CD8-positive, alpha-beta memory T cell (primary cell): ENCODE results near the gene SPPL3. TPM values are rescaled to one million over a fixed set of nuclear protein-coding genes. Genes with fewer than 3 reads are reported as not detected.

Experiments
- CTCF ChIA-PET: fragments of 350-600 bp; sonication (Branson Sonifier 250); formaldehyde crosslinking; loops from one replicate; lab custom pipeline; 2021; ENCODE audit warnings: antibody characterized with exemption; lab: Charles Lee
- POLR2A ChIA-PET: fragments of 350-600 bp; sonication (Branson Sonifier 250); formaldehyde crosslinking; loops from one replicate; lab custom pipeline; 2021; ENCODE audit warnings: antibody characterized with exemption; lab: Charles Lee
- DNase-seq, 5 donors: peaks; one replicate each; pipeline versions ENCODE4 v3.0.0 to v3.0.0-alpha.2; 2020 to 2022; ENCODE audit warnings: mixed read lengths in 1 of 5
- H3K27ac ChIP-seq: one replicate; pipeline ENCODE4 v1.7.0; 2013; ENCODE audit warnings: low read depth, mild to moderate bottlenecking, low read length, moderate library complexity
- H3K27me3 ChIP-seq: 2 replicates; pipeline ENCODE4 v1.7.0; 2013; ENCODE audit warnings: low read length, mild to moderate bottlenecking; ENCODE audit not compliant: insufficient read depth, poor library complexity, severe bottlenecking
- H3K36me3 ChIP-seq: 2 replicates; pipeline ENCODE4 v1.7.0; 2013; ENCODE audit warnings: mild to moderate bottlenecking, low read length, moderate library complexity; ENCODE audit not compliant: insufficient read depth
- H3K4me1 ChIP-seq: 2 replicates; pipeline ENCODE4 v1.7.0; 2013; ENCODE audit warnings: mild to moderate bottlenecking, low read length, moderate library complexity; ENCODE audit not compliant: insufficient read depth
- H3K4me3 ChIP-seq: 2 replicates; pipeline ENCODE4 v1.7.0; 2013; ENCODE audit warnings: mild to moderate bottlenecking, low read length
- H3K9me3 ChIP-seq: 2 replicates; pipeline ENCODE4 v1.7.0; 2013; ENCODE audit warnings: mild to moderate bottlenecking, low read length
- H3K27ac Mint-ChIP-seq, 8 donors: one replicate each; pipeline ENCODE4 v1.8.0; 2020 to 2021; ENCODE audit warnings: mixed read lengths in 8 of 8, mild to moderate bottlenecking in 6 of 8, inconsistent platforms in 3 of 8, moderate library complexity in 3 of 8
- H3K27me3 Mint-ChIP-seq, 2 donors: one replicate each; pipeline ENCODE4 v1.8.0; 2020 to 2021; ENCODE audit warnings: mixed read lengths in 2 of 2, mild to moderate bottlenecking in 1 of 2, moderate library complexity in 1 of 2
- H3K36me3 Mint-ChIP-seq, 3 donors: one replicate each; pipeline ENCODE4 v1.8.0; 2020 to 2021; ENCODE audit warnings: mixed read lengths in 3 of 3, inconsistent platforms in 1 of 3, mild to moderate bottlenecking in 1 of 3
- H3K4me1 Mint-ChIP-seq, 3 donors: one replicate each; pipeline ENCODE4 v1.8.0; 2020 to 2021; ENCODE audit warnings: mixed read lengths in 3 of 3, inconsistent platforms in 1 of 3, mild to moderate bottlenecking in 1 of 3
- H3K4me3 Mint-ChIP-seq, 7 donors: one replicate each; pipeline ENCODE4 v1.8.0; 2020 to 2021; ENCODE audit warnings: mixed read lengths in 7 of 7, mild to moderate bottlenecking in 6 of 7, moderate library complexity in 4 of 7, inconsistent platforms in 2 of 7
- H3K9me3 Mint-ChIP-seq, 5 donors: one replicate each; pipeline ENCODE4 v1.8.0; 2020 to 2022; ENCODE audit warnings: mixed read lengths in 5 of 5, mild to moderate bottlenecking in 3 of 5, moderate library complexity in 2 of 5, inconsistent platforms in 1 of 5
- polyA plus RNA-seq: library from polyadenylated mRNA; unstranded; fragments of 300-500 nt; fragmentation: Illumina TruSeq; gene quantifications from one replicate; pipeline ENCODE4 v1.2.3, GENCODE V29; 2021
- total RNA-seq, 2 experiments: library from RNA; stranded (reverse); gene quantifications; one replicate each; pipeline ENCODE4 v1.2.3, GENCODE V29; 2021

The SPPL3 gene
- total and polyA plus RNA-seq, 3 experiments from 2014 or later = 33.1 to 35.6 (median 34.9) TPM

DNA sequence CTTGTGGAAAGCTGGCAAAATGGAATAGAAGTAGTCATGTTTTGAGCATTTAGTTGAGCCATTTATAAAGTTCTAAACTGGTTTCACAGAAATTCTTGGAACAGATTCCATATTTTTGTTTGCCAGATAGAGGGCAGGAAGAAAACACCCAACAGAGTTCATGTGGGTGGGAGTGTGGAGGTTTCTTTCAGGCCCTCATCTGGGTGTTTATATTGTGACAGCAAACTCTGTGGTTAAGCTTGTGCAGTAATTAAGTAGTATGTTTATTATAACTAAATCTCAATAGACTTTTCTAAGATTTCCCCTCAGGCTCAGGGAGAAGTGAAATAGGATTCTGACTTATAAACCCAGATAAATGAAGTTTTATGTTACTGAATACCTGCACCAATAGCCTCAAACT, 57.4 kb downstream of the SPPL3 start:
- Histone ChIP-seq H3K36me3 (no peaks in the 10 kb centered on the region), H3K4me3 (no peak overlapping the region), H3K27me3 (no peaks in the 10 kb centered on the region), H3K4me1 (peaks cover 20% of the 10 kb centered on the region), H3K27ac (no peak overlapping the region), H3K9me3 (no peaks in the 10 kb centered on the region)
- H3K36me3 Mint-ChIP-seq = peaks cover 0 to 6% (median 0%) of the 10 kb centered on the region in 3 donors
- no peaks in the 10 kb centered on the region for H3K27me3 Mint-ChIP-seq
- DNase-seq = no peak
- peak overlapping the region in 2 of 8 donors; percentile 30 to 35 for H3K27ac Mint-ChIP-seq
- ChIA-PET CTCF (no interaction called here), POLR2A (no interaction called here)
- no peak overlapping the region for H3K4me3 Mint-ChIP-seq
- H3K9me3 Mint-ChIP-seq = no peaks in the 10 kb centered on the region
- peaks cover 59 to 86% (median 83%) of the 10 kb centered on the region in 3 donors for H3K4me1 Mint-ChIP-seq

DNA sequence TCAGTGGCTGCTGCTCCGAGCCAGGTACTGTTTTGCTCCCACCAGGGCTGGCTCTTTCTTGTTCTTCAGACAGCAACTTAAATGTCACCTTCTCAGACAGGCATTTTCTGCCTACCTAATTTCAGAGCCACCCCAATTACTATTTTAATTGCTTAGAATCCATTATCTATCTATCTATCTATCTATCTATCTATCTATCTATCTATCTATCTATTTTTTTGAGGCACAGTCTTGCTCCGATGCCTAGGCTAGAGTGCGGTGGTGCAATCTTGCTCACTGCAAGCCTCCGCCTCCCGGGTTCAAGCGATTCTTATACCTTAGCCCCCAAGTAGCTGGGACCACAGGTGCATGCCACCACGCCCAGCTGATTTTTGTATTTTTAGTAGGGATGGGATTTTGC, 58.5 kb downstream of the SPPL3 start:
- Histone ChIP-seq H3K27ac (no peak overlapping the region), H3K27me3 (no peaks in the 10 kb centered on the region), H3K9me3 (no peaks in the 10 kb centered on the region), H3K36me3 (no peaks in the 10 kb centered on the region), H3K4me3 (no peak overlapping the region), H3K4me1 (peaks cover 15% of the 10 kb centered on the region)
- Mint-ChIP-seq H3K27me3 (no peaks in the 10 kb centered on the region), H3K36me3 (peaks cover 0 to 9% (median 0%) of the 10 kb centered on the region in 3 donors), H3K4me3 (no peak overlapping the region), H3K4me1 (peaks cover 50 to 81% (median 78%) of the 10 kb centered on the region in 3 donors), H3K27ac (no peak overlapping the region), H3K9me3 (no peaks in the 10 kb centered on the region)
- CTCF ChIA-PET = no interaction called here
- DNase-seq = no peak
- POLR2A ChIA-PET = no interaction called here

DNA sequence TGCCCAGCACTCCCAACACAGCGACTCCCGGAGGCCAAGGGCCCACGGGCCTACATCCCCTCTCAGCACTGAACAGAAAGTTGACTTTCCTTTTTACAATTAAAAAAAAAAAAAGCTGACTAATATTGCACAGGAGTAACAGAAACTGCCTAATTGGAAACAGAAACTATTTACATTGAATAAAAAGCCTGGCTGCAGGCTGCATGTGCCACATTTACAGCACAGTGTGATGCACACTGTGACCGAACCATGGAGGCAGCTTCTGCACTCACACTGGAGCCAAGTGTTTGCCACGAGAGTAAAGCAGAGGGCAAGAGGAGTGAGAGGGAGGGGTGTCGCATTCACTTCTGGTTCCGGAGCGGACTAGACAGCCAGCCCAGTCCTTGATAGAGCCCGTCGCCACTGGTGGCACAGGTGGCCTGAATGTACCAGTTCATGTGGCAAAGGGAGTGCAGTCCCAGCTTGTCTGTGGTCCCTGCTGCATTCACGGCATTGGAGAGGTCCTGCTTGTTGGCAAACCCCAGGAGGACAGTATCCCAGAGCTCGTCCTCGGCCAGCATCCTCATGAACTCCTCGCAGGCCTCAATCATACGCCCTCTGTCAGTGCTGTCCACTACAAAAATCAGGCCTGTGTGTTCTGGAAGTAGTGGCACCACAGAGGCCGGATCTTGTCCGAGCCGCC, 59.2 kb downstream of the SPPL3 start:
- Mint-ChIP-seq H3K4me1 (peaks cover 49 to 77% (median 75%) of the 10 kb centered on the region in 3 donors), H3K27me3 (no peaks in the 10 kb centered on the region), H3K27ac (peak overlapping the region in 2 of 8 donors; percentile 26 to 54), H3K9me3 (no peaks in the 10 kb centered on the region), H3K36me3 (peaks cover 0 to 12% (median 2%) of the 10 kb centered on the region in 3 donors), H3K4me3 (no peak overlapping the region)
- Histone ChIP-seq H3K36me3 (no peaks in the 10 kb centered on the region), H3K27ac (no peak overlapping the region), H3K9me3 (no peaks in the 10 kb centered on the region), H3K27me3 (no peaks in the 10 kb centered on the region), H3K4me1 (peaks cover 15% of the 10 kb centered on the region), H3K4me3 (no peak overlapping the region)
- DNase-seq = no peak
- ChIA-PET POLR2A (no interaction called here), CTCF (no interaction called here)

DNA sequence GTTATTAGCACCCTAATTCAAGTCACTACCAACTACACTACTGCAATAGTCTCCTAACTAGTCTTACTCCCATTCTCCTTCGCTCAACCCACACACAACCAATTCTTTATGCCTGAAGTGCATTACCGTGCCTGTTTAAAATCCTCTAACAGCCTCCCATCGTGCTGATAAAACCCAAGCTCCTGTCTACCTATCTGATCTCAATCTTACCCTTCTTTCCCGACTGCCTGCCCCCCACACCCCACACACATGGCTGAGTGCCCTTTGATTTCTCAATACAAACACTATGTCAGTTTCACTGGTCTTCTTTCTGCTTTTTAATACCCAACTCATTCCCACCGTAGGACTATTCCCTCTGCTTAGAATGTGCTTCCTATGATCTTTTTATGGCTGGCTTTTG, 59.9 kb downstream of the SPPL3 start:
- no peak overlapping the region for H3K27ac ChIP-seq
- no peaks in the 10 kb centered on the region for H3K36me3 ChIP-seq
- H3K27me3 ChIP-seq = no peaks in the 10 kb centered on the region
- CTCF ChIA-PET = no interaction called here
- DNase-seq = no peak
- Mint-ChIP-seq H3K27ac (peak overlapping the region in 4 of 8 donors; percentile 19 to 54 (median 20)), H3K27me3 (no peaks in the 10 kb centered on the region), H3K4me1 (peaks cover 49 to 71% (median 70%) of the 10 kb centered on the region in 3 donors), H3K4me3 (no peak overlapping the region), H3K9me3 (no peaks in the 10 kb centered on the region), H3K36me3 (peaks cover 2 to 12% (median 4%) of the 10 kb centered on the region in 3 donors)
- peaks cover 15% of the 10 kb centered on the region for H3K4me1 ChIP-seq
- no peak overlapping the region for H3K4me3 ChIP-seq
- H3K9me3 ChIP-seq = no peaks in the 10 kb centered on the region
- POLR2A ChIA-PET = no interaction called here

DNA sequence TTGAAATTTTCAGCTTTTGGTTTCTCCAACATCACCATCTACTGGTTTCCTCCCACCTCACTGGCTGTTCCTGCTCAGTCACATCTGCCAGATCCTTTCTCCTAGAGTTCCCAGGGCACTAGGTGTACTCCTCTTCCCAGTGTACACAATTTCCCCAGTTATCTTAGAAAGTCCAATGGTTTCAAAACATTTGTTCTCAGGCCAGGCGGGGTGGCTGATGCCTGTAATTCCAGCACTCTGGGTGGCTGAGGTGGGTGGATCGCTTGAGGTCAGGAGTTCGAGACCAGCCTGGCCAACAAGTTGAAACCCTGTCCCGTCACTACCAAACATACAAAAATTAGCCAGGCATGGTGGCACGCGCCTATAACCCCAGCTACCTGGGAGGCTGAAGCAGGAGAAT, 60.7 kb downstream of the SPPL3 start:
- POLR2A ChIA-PET = no interaction called here
- H3K9me3 ChIP-seq = no peaks in the 10 kb centered on the region
- no peak for DNase-seq
- Mint-ChIP-seq H3K4me1 (peaks cover 44 to 64% (median 64%) of the 10 kb centered on the region in 3 donors), H3K4me3 (no peak overlapping the region), H3K36me3 (peaks cover 2 to 12% (median 4%) of the 10 kb centered on the region in 3 donors), H3K27me3 (no peaks in the 10 kb centered on the region), H3K27ac (peak overlapping the region in 3 of 8 donors; percentile 1 to 47 (median 15)), H3K9me3 (no peaks in the 10 kb centered on the region)
- no peaks in the 10 kb centered on the region for H3K27me3 ChIP-seq
- H3K4me3 ChIP-seq = no peak overlapping the region
- CTCF ChIA-PET = no interaction called here
- H3K27ac ChIP-seq = no peak overlapping the region
- H3K36me3 ChIP-seq = no peaks in the 10 kb centered on the region
- peaks cover 15% of the 10 kb centered on the region for H3K4me1 ChIP-seq

DNA sequence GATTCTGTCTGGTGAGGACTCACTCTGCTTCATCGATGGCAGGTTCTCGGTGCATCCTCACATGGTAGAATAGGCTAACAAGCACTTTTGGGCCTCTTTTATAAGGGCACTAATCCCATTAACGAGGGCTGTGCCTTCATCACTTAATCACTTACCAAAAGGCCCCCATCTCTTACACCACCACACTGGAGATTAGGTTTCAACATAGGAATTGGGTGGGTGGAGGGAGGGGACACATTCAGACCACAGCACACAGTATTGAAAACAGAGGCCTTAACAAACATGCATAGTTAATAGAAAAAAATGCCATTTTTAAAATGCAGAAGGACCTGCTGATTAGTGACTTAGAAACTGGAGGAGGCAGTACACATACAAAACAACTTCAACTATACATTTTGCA, 61.6 kb downstream of the SPPL3 start:
- Histone ChIP-seq H3K4me3 (no peak overlapping the region), H3K9me3 (no peaks in the 10 kb centered on the region), H3K4me1 (peaks cover 8% of the 10 kb centered on the region), H3K27me3 (no peaks in the 10 kb centered on the region), H3K36me3 (no peaks in the 10 kb centered on the region), H3K27ac (no peak overlapping the region)
- Mint-ChIP-seq H3K27ac (peak overlapping the region in 1 of 8 donors; percentile 54), H3K4me3 (no peak overlapping the region), H3K4me1 (peaks cover 43 to 65% (median 62%) of the 10 kb centered on the region in 3 donors), H3K9me3 (no peaks in the 10 kb centered on the region), H3K36me3 (peaks cover 2 to 12% (median 4%) of the 10 kb centered on the region in 3 donors), H3K27me3 (no peaks in the 10 kb centered on the region)
- ChIA-PET CTCF (no interaction called here), POLR2A (no interaction called here)
- DNase-seq = no peak

DNA sequence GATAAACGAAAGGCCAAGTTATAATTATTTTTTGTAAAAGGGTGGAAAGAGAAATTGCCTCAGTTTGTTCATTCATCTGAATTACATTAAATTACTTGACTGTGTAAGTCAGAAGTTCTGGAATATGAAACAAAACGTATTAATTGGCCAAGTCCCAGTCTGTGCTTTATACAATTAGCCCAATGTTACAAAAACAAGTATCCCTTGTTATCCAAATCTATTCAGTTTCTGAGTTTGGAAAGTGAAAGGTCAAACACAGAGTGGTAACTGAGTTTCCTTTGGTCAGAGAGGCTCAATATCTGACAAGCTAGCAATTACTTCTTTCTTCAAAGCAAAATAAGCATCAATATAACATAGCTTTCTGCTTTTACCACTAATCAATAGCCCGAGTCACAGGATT, 62.6 kb downstream of the SPPL3 start:
- Mint-ChIP-seq H3K27ac (peak overlapping the region in 1 of 8 donors; percentile 61), H3K4me1 (peaks cover 41 to 70% (median 65%) of the 10 kb centered on the region in 3 donors), H3K9me3 (no peaks in the 10 kb centered on the region), H3K36me3 (peaks cover 2 to 12% (median 4%) of the 10 kb centered on the region in 3 donors), H3K4me3 (no peak overlapping the region), H3K27me3 (no peaks in the 10 kb centered on the region)
- CTCF ChIA-PET = no interaction called here
- DNase-seq = no peak
- Histone ChIP-seq H3K27me3 (no peaks in the 10 kb centered on the region), H3K4me1 (peaks cover 9% of the 10 kb centered on the region), H3K9me3 (no peaks in the 10 kb centered on the region), H3K4me3 (no peak overlapping the region), H3K27ac (no peak overlapping the region), H3K36me3 (no peaks in the 10 kb centered on the region)
- POLR2A ChIA-PET = no interaction called here

DNA sequence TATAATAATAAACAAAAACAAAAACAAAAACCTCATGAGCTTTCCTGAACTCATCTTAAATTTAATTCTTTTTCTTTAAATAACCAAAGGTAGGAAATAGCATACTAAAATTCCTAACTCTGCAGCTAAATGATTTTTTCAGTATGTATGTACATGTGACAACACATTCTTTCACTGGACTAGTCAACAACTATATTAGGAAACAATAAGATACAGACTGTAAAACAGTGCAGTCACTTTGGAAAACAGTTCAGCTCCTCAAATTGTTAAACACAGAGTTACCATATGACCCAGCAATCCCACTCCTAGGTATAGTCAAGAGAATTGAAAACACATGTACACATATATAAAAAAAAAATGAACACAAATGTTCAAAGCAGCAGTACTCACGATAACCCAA, 64.7 kb downstream of the SPPL3 start:
- Mint-ChIP-seq H3K27ac (peak overlapping the region in 1 of 8 donors; percentile 10), H3K9me3 (no peaks in the 10 kb centered on the region), H3K36me3 (peaks cover 2 to 7% (median 4%) of the 10 kb centered on the region in 3 donors), H3K4me1 (peaks cover 57 to 75% (median 71%) of the 10 kb centered on the region in 3 donors), H3K27me3 (no peaks in the 10 kb centered on the region), H3K4me3 (no peak overlapping the region)
- Histone ChIP-seq H3K9me3 (no peaks in the 10 kb centered on the region), H3K4me3 (no peak overlapping the region), H3K4me1 (peaks cover 29% of the 10 kb centered on the region), H3K36me3 (no peaks in the 10 kb centered on the region), H3K27me3 (no peaks in the 10 kb centered on the region), H3K27ac (no peak overlapping the region)
- DNase-seq = no peak
- CTCF ChIA-PET = no interaction called here
- POLR2A ChIA-PET = no interaction called here
